MG63 (cell line): Measurements from ENCODE around the gene GID4. TPM values are rescaled to one million over a fixed set of nuclear protein-coding genes. Genes with fewer than 3 reads are reported as not detected.
"Not testable (repeated sequence)": the region's sequence is repeated elsewhere in the genome, so short reads cannot be mapped to it uniquely, and the experiment has no call there.

ENCODE experiments used
- DNase-seq: peaks from one replicate; pipeline ENCODE4 v3.0.0-alpha.2; 2020
- H3K27me3 ChIP-seq: fragments of 250-450 bp; sonication (Bioruptor Pico); 2 replicates; pipeline ENCODE4 v1.5.1; 2020; ENCODE audit warnings: mild to moderate bottlenecking, moderate library complexity
- H3K36me3 ChIP-seq: fragments of 250-450 bp; sonication (Bioruptor Pico); 2 replicates; pipeline ENCODE4 v1.5.1; 2020; ENCODE audit warnings: mild to moderate bottlenecking, moderate library complexity
- H3K4me3 ChIP-seq: fragments of 250-450 bp; sonication (Bioruptor Pico); 2 replicates; pipeline ENCODE4 v1.5.1; 2020; ENCODE audit warnings: mild to moderate bottlenecking, moderate library complexity
- H3K9me3 ChIP-seq: fragments of 250-450 bp; sonication (Bioruptor Pico); 2 replicates; pipeline ENCODE4 v1.5.1; 2020; ENCODE audit warnings: mild to moderate bottlenecking, moderate library complexity
- total RNA-seq: library from RNA; depleted of rRNA; stranded (reverse); fragments of >200 nt; shearing (Covaris generic); gene quantifications from 2 replicates; pipeline ENCODE4 v1.2.3, GENCODE V29; 2014; ENCODE audit warnings: low replicate concordance; rRNA removed

GID4 gene
- total RNA-seq = 3.2 and 4.2 TPM in 2 replicates

GRCh38 chr17:18038861-18039534 lies at the start of gene GID4, which contains the start of gene ATPAF2:
Gene GID4 (plus strand): TSS chr17:18039408. CDS start chr17:18039465, 57 bp downstream.
Gene ATPAF2 (minus strand): TSS chr17:18039168. CDS start chr17:18039013, 155 bp downstream.
- Histone ChIP-seq H3K27me3 (no peaks in the 10 kb centered on the region), H3K36me3 (no peaks in the 10 kb centered on the region), H3K9me3 (no peaks in the 10 kb centered on the region), H3K4me3 (peak within 1 kb of the TSS; percentile 82)
- DNase-seq = peak; percentile 97

GRCh38 chr17:17989618-17990017 lies 49.6 kb upstream of the GID4 start:
- DNase-seq = no peak

GRCh38 chr17:17990282-17990681 lies 48.9 kb upstream of the GID4 start:
- DNase-seq = peak; percentile 17
- H3K4me3 ChIP-seq = no peak overlapping the region
- no peaks in the 10 kb centered on the region for H3K36me3 ChIP-seq

More at GRCh38 chr17:17989618-17990017, 49.6 kb upstream of the GID4 start:
- no peaks in the 10 kb centered on the region for H3K27me3 ChIP-seq
- H3K36me3 ChIP-seq = no peaks in the 10 kb centered on the region
- no peak overlapping the region for H3K4me3 ChIP-seq
- H3K9me3 ChIP-seq = no peaks in the 10 kb centered on the region

DNA sequence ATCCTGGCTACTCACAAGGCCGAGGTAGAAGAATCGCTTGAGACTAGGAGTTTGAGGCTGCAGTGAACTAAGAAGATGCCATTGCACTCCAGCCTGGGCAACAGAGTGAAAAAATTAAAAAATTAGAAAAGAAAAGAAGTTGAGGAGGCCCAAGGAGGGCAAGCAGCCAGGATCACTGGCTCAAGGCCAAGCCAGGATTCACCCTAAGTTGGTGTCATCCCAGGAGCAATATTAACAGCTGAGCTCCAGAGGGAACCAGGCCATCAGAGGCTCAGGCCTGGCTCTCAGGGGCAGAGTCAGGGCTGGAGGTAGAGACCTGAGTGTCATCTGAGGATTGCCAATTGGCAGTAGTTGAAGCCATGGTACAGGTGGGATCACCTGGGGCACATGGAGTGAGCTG lies 45.8 kb upstream of the GID4 start:
- Histone ChIP-seq H3K36me3 (no peaks in the 10 kb centered on the region), H3K4me3 (no peak overlapping the region), H3K27me3 (no peaks in the 10 kb centered on the region), H3K9me3 (no peaks in the 10 kb centered on the region)
- no peak for DNase-seq

More at GRCh38 chr17:17990282-17990681, 48.9 kb upstream of the GID4 start:
- Histone ChIP-seq H3K9me3 (no peaks in the 10 kb centered on the region), H3K27me3 (no peaks in the 10 kb centered on the region)

DNA sequence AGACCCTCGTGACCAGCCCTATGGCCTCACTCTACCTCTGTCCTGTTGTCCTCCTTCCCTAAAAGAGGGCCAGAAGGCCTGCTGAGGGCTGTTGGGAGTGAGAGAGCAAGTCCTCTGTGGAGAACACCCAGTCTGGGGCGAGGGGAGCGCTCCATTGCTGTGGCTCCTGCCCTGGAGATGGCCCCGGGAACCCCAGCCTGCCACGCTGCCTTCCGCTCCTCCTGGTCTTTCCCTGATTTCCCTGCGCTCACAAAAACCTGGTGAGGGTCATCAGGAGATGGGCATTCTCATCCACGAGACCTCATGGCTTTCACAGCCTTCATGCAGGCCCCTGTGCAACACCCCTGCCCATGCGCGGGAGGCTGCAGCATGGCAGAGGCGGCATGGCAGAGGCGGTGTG lies 45.4 kb upstream of the GID4 start:
- H3K9me3 ChIP-seq = no peaks in the 10 kb centered on the region
- no peak for DNase-seq
- H3K4me3 ChIP-seq = no peak overlapping the region
- H3K27me3 ChIP-seq = no peaks in the 10 kb centered on the region
- no peaks in the 10 kb centered on the region for H3K36me3 ChIP-seq

- DNase-seq = no peak
- Histone ChIP-seq H3K9me3 (no peaks in the 10 kb centered on the region), H3K27me3 (no peaks in the 10 kb centered on the region), H3K4me3 (no peak overlapping the region), H3K36me3 (no peaks in the 10 kb centered on the region)
These were observed 44.7 kb upstream of the GID4 start for GRCh38 chr17:17994271-17995069.

- H3K9me3 ChIP-seq, H3K36me3 ChIP-seq, DNase-seq, H3K27me3 ChIP-seq, H3K4me3 ChIP-seq: not testable (repeated sequence)
These were observed 43.3 kb upstream of the GID4 start for GRCh38 chr17:17995887-17996286.

DNA sequence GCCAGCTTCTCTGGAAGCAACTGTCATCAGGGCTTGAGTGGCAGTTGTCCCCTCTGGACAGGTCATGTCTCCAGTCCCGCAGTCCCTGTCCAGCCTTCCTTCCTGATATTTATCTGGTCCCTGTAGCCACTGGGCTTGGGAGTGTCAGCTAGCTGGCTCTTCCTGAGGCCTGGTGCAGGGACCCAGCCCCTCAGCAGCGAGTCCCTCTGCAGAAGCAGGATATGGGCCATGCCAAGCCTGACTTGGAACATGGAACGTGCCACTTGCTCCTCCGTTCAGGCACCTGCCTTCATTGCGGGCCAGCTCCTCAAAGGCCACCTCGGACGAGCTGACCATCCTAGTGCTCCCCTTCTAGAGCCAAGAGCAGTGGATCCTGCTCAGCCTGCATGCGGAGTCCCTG lies 40.3 kb upstream of the GID4 start:
- Histone ChIP-seq H3K36me3 (no peaks in the 10 kb centered on the region), H3K4me3 (no peak overlapping the region), H3K9me3 (no peaks in the 10 kb centered on the region), H3K27me3 (no peaks in the 10 kb centered on the region)
- no peak for DNase-seq

DNA sequence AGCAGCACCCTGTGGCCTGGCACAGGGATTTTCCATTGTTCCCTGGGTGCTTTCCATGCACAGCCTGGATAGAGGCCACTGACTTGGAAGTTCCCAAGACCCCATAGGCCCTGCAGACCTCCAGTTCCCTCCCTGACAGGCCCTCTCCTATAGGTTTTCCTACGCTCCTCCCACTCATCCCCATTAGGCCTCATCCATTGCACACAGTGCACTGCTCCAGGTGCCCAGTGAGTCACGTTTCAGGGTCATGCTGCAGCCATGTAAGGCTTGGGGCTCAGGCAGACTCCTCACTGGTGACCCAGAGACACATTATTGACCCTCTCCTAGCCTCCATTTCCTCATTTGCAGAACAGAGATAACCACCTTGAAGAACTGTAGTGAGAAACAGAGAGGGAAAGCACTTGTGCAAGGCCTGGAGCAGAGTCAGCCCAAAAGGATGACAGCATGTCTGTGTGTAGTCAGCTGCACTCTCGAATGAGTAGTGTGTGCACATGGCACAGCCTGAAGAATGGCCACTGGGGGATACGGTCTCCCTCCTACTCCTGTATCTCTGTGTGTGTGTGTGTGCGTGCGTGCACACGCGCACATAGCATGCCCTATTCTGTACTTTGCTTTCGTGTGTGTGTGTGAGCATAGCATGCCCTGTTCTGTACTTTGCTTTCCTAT lies 39.7 kb upstream of the GID4 start:
- no peak overlapping the region for H3K4me3 ChIP-seq
- H3K27me3 ChIP-seq = no peaks in the 10 kb centered on the region
- H3K36me3 ChIP-seq = no peaks in the 10 kb centered on the region
- DNase-seq = no peak
- H3K9me3 ChIP-seq = no peaks in the 10 kb centered on the region

DNA sequence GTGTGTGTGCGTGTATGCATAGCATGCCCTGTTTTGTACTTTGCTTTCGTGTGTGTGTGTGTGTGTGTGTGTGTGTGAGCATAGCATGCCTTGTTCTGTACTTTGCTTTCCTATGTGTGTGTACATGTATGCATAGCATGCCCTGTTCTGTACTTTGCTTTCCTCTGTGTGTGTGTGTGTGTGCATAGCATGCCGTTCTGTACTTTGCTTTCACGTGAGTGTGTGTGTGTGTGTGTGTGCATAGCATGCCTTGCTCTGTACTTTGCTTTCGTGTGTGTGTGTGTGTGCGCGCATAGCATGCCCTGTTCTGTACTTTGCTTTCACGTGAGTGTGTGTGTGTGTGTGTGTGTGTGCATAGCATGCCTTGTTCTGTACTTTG lies 39.2 kb upstream of the GID4 start:
- H3K9me3 ChIP-seq = no peaks in the 10 kb centered on the region
- DNase-seq = no peak
- no peaks in the 10 kb centered on the region for H3K27me3 ChIP-seq
- H3K4me3 ChIP-seq = no peak overlapping the region
- H3K36me3 ChIP-seq = no peaks in the 10 kb centered on the region

GRCh38 chr17:18002171-18002570 lies 37.0 kb upstream of the GID4 start:
- DNase-seq = no peak
- Histone ChIP-seq H3K27me3 (no peaks in the 10 kb centered on the region), H3K9me3 (no peaks in the 10 kb centered on the region)

DNA sequence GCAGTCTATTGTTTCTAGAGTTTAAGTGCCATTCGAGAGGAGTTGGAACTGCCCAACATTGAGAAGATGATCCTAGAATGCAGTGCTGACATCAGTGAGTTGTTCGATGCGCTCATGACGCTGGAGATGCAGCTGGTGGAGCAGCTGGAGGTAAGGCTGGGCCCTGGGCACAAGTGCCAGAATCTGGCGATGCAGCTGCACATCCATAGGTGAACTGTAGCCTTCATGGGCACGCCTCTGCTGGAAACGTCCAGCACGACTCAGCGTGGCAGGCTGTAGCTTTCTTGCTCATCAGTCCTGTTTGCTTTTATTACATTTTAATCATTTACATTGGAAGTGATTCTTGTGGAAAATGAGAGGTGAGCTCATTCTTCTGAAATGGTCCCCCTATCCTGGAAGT lies 34.9 kb upstream of the GID4 start:
- peak; percentile 57 for DNase-seq
- H3K27me3 ChIP-seq = no peaks in the 10 kb centered on the region
- no peaks in the 10 kb centered on the region for H3K9me3 ChIP-seq

More at GRCh38 chr17:18002171-18002570, 37.0 kb upstream of the GID4 start:
- no peaks in the 10 kb centered on the region for H3K36me3 ChIP-seq
- H3K4me3 ChIP-seq = no peak overlapping the region

GRCh38 chr17:18004884-18005305 lies 34.3 kb upstream of the GID4 start:
- Histone ChIP-seq H3K4me3 (no peak overlapping the region), H3K27me3 (no peaks in the 10 kb centered on the region), H3K36me3 (no peaks in the 10 kb centered on the region), H3K9me3 (no peaks in the 10 kb centered on the region)
- no peak for DNase-seq

More for the DNA sequence above, 34.9 kb upstream of the GID4 start:
- H3K4me3 ChIP-seq = no peak overlapping the region
- H3K36me3 ChIP-seq = no peaks in the 10 kb centered on the region

GRCh38 chr17:18005496-18005895 lies 33.7 kb upstream of the GID4 start:
- Histone ChIP-seq H3K27me3 (no peaks in the 10 kb centered on the region), H3K4me3 (no peak overlapping the region), H3K9me3 (no peaks in the 10 kb centered on the region), H3K36me3 (no peaks in the 10 kb centered on the region)
- DNase-seq = no peak

DNA sequence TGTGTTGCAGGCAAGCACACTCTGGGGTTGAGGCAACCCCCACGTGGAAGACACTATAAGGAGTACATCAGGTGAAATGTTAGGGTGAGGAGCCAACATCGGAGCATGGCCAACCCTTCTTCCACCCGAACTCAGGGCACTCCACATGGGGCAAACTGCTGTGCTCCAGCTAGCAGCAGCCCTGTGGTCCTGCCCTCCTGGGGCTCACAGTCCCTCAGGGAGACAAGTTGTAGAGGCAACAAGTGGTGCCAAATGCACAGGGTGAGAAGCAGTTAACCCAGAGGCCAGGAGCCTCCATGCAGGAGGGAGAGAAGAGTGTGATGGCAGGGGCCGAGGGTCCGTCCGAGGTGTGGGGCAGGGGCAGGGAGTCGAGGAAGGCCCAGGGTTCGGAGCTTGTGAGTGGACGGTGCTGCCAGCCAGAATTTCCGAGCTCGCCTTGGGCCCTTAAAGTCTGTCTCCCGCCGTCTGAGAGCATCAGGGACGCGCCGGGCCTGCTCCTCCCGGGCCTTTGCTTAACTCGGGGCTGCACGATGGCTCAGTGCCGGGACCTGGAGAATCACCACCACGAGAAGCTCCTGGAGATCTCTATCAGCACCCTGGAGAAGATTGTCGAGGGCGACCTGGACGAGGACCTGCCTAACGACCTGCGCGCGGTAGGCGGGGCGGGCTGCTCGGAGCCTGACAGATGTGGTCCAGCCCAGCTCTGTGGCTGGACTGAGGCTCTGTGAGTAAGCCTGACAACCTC lies 32.5 kb upstream of the GID4 start:
- H3K4me3 ChIP-seq = no peak overlapping the region
- no peaks in the 10 kb centered on the region for H3K9me3 ChIP-seq
- H3K36me3 ChIP-seq = no peaks in the 10 kb centered on the region
- DNase-seq = no peak
- no peaks in the 10 kb centered on the region for H3K27me3 ChIP-seq

GRCh38 chr17:18008496-18009268 lies 30.5 kb upstream of the GID4 start:
- Histone ChIP-seq H3K9me3 (no peaks in the 10 kb centered on the region), H3K36me3 (no peaks in the 10 kb centered on the region), H3K4me3 (no peak overlapping the region), H3K27me3 (no peaks in the 10 kb centered on the region)
- DNase-seq = peak; percentile 78
